Measurements from ENCODE around the gene RNF212B.
"Not testable (repeated sequence)": the region's sequence is repeated elsewhere in the genome, so short reads cannot be mapped to it uniquely, and the experiment has no call there.

Gene RNF212B

GRCh38 chr14:23237772-23238594, at the start of gene RNF212B:
Gene RNF212B (plus strand): TSS chr14:23237936. CDS start chr14:23240346, 2,410 bp downstream.
- peak; percentile 14 for DNase-seq (ENCODE audit: low read depth)

DNA sequence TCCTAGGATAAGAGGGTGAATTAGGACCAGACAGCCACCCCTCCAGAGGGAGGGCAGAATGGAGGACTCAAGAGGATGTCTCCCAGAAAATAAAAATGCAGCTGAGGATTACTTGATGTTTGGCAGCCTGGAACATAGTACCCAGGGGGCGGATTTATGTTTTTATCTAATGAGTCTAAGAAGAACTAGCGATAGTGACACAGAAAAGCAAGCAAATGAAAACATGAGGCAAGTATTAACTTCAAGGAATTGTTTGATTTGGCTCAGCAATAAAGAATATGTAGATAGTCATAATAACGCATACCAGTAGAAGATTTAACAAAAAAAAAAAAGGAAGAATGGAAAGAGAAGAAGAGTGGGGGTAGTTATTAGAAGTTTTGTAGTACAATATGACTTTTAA, 44.3 kb upstream of the RNF212B start:
- DNase-seq (ENCODE audit: low read depth): no peak

- DNase-seq (ENCODE audit: low read depth): no peak
Measured at GRCh38 chr14:23195552-23196101, 42.1 kb upstream of the RNF212B start.

DNA sequence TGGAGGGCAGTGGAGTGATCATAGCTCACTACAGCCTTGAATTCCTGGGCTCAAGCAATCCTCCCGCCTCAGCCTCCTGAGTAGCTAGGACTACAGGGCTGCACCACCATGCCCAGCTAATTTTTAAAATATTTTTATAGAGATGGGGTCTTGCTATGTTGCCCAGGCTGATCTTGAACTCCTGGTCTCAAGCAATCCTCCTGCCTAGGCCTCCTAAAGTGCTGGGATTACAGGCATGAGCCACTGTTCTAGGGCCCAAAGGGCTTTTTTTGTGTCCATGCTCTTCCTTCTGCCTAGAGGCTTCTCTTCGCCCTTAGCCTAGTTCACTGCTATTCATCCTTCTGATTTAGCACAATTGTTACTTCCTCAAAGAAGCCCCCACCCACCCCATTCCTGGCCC, 41.2 kb upstream of the RNF212B start:
- DNase-seq (ENCODE audit: low read depth): not testable (repeated sequence)

GRCh38 chr14:23199141-23199540, 38.6 kb upstream of the RNF212B start:
- DNase-seq (ENCODE audit: low read depth): not testable (repeated sequence)

GRCh38 chr14:23202001-23202400, 35.7 kb upstream of the RNF212B start:
- no peak for DNase-seq (ENCODE audit: low read depth)

- DNase-seq (ENCODE audit: low read depth): no peak
Measured at GRCh38 chr14:23206422-23207145, 31.2 kb upstream of the RNF212B start.

- no peak for DNase-seq (ENCODE audit: low read depth)
Measured at GRCh38 chr14:23207146-23207540, 30.6 kb upstream of the RNF212B start.

- DNase-seq (ENCODE audit: low read depth): no peak
Measured at GRCh38 chr14:23208324-23208723, 29.4 kb upstream of the RNF212B start.

DNA sequence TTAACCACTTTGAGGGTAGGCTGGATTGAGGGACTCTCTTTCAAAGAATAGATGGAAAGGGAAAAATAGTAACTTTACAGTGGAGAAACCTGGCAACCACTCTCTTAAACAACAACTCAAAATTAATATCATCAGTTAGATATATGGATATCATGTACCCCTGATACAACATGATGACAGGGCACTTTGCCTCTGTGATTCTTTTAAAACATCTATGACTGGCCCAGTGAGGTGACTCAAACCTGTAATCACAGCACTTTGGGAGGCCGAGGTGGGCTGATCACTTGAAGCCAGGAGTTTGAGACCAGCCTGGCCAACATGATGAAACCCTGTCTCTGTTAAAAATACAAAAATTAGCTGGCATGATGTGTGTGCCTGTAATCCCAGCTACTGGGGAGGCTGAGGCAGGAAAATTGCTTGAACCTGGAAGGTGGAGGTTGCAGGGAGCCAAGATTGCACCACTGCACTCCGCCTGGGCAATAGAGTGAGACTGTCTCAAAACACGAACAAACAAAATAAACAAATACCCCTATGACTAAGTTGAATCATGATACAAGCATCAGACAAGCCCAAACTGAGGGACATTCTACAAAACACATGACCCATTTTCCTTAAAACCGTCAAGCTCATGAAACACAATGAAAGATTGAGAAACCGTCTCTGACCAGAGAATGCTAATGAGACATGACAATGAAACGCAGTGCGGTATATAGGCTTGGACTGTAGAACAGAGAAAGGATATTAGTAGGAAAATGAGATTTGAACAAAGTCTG, 27.9 kb upstream of the RNF212B start:
- DNase-seq (ENCODE audit: low read depth): peak; percentile 28

GRCh38 chr14:23215421-23215820, 22.3 kb upstream of the RNF212B start:
- DNase-seq (ENCODE audit: low read depth): no peak

GRCh38 chr14:23217032-23218020, 20.4 kb upstream of the RNF212B start:
- DNase-seq (ENCODE audit: low read depth): no peak

- DNase-seq (ENCODE audit: low read depth): no peak
Measured at GRCh38 chr14:23219075-23219474, 18.7 kb upstream of the RNF212B start.

GRCh38 chr14:23224958-23225357, 12.8 kb upstream of the RNF212B start:
- DNase-seq (ENCODE audit: low read depth): not testable (repeated sequence)

GRCh38 chr14:23227566-23227965, 10.2 kb upstream of the RNF212B start:
- DNase-seq (ENCODE audit: low read depth): no peak

- no peak for DNase-seq (ENCODE audit: low read depth)
Measured at GRCh38 chr14:23228812-23229211, 8.9 kb upstream of the RNF212B start.

DNA sequence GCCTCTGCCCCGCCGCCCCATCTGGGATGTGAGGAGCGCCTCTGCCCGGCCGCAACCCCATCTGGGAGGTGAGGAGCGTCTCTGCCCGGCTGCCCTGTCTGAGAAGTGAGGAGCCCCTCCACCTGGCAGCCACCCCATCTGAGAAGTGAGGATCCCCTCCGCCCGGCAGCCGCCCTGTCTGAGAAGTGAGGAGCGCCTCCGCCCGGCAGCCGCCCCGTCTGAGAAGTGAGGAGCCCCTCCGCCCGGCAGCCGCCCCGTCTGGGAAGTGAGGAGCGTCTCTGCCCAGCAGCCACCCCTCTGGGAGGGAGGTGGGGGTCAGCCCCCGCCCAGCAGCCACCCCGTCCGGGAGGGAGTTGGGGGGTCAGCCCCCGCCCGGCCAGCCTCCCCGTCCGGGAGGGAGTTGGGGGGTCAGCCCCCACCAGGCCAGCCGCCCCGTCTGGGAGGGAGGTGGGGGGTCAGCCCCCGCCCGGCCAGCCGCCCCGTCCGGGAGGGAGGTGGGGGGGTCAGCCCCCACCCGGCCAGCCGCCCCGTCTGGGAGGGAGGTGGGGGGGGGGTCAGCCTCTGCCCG, 5.4 kb upstream of the RNF212B start:
- not testable (repeated sequence) for DNase-seq (ENCODE audit: low read depth)

- DNase-seq (ENCODE audit: low read depth): no peak
Measured at GRCh38 chr14:23240661-23241060, 2.9 kb downstream of the RNF212B start.

DNA sequence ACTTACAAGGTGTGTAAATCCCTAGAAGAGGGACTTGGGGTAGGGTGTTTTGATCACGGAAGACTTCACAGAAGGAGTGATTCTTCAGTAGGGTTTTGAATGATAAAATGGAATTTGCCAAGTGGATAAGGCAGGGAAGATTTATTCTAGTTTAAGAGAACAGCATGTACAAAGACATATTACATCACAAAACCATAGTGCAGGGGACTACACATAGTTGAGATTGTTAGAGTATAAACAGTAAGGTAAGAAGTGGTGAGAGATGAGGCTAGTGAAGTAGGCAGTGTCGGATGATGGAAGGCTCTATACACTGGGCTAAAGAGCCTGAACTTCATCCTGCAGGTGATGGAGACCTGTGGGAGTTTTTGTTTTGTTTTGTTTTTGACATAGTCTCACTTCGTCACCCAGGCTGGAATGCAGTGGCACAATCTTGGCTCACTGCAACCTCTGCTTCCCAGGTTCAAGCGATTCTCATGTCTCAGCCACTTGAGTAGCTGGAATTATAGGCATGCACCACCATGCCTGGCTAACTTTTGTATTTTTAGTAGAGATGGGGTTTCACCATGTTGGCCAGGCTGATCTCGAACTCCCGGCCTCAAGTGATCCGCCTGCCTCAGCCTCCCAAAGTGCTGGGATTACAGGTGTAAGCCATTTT, 3.5 kb downstream of the RNF212B start:
- not testable (repeated sequence) for DNase-seq (ENCODE audit: low read depth)

DNA sequence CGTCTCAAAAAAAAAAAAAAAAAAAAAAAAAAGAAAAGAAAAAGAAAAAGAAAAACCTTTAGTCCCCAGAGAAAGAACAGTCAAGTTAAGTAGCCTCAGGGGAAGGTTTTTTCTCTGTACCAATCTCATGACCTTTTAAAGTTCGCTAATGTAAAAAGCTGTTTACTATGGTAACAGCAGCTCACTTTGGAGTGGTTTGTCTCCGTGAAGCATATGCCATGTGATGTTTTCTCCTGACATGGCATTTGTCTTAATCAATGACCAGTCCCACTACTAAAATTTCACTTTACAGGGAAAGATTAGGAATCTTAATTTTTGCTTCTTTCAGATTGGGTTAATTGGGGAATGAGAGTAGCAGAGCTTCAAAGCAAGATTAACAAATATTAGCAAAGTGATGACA, 4.3 kb downstream of the RNF212B start:
- no peak for DNase-seq (ENCODE audit: low read depth)

Data from non-pigmented ciliary epithelial cell (primary cell).